Epithelial cell of esophagus (primary cell): ENCODE results near the gene PANK4.

Experiments
- DNase-seq: peaks from one replicate; pipeline ENCODE4 v3.0.0; 2010; ENCODE audit warnings: low read depth
- H3K4me3 ChIP-seq: 2 replicates; pipeline ENCODE4 v1.5.1; 2011; ENCODE audit warnings: mild to moderate bottlenecking, low read length, control low read depth
- TF ChIP-seq, protein P1 (sequence below): IDR thresholded peaks from 2 replicates; pipeline ENCODE4 v1.5.1; 2011; ENCODE audit warnings: low read depth, mild to moderate bottlenecking, low read length, control low read depth, inconsistent platforms; ENCODE audit not compliant: insufficient read depth; ENCODE audit errors: missing control alignments

PANK4 gene

GRCh38 chr1:2504225-2504948 lies 22.0 kb downstream of the PANK4 start:
- H3K4me3 ChIP-seq, result no peak overlapping the region
- TF ChIP-seq, protein P1, sequence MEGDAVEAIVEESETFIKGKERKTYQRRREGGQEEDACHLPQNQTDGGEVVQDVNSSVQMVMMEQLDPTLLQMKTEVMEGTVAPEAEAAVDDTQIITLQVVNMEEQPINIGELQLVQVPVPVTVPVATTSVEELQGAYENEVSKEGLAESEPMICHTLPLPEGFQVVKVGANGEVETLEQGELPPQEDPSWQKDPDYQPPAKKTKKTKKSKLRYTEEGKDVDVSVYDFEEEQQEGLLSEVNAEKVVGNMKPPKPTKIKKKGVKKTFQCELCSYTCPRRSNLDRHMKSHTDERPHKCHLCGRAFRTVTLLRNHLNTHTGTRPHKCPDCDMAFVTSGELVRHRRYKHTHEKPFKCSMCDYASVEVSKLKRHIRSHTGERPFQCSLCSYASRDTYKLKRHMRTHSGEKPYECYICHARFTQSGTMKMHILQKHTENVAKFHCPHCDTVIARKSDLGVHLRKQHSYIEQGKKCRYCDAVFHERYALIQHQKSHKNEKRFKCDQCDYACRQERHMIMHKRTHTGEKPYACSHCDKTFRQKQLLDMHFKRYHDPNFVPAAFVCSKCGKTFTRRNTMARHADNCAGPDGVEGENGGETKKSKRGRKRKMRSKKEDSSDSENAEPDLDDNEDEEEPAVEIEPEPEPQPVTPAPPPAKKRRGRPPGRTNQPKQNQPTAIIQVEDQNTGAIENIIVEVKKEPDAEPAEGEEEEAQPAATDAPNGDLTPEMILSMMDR, result no peak
- DNase-seq, result no peak

- no peak for DNase-seq
- no peak overlapping the region for H3K4me3 ChIP-seq
- TF ChIP-seq, protein P1, result no peak
Observed at GRCh38 chr1:2503554-2504224, 22.7 kb downstream of the PANK4 start.

DNA sequence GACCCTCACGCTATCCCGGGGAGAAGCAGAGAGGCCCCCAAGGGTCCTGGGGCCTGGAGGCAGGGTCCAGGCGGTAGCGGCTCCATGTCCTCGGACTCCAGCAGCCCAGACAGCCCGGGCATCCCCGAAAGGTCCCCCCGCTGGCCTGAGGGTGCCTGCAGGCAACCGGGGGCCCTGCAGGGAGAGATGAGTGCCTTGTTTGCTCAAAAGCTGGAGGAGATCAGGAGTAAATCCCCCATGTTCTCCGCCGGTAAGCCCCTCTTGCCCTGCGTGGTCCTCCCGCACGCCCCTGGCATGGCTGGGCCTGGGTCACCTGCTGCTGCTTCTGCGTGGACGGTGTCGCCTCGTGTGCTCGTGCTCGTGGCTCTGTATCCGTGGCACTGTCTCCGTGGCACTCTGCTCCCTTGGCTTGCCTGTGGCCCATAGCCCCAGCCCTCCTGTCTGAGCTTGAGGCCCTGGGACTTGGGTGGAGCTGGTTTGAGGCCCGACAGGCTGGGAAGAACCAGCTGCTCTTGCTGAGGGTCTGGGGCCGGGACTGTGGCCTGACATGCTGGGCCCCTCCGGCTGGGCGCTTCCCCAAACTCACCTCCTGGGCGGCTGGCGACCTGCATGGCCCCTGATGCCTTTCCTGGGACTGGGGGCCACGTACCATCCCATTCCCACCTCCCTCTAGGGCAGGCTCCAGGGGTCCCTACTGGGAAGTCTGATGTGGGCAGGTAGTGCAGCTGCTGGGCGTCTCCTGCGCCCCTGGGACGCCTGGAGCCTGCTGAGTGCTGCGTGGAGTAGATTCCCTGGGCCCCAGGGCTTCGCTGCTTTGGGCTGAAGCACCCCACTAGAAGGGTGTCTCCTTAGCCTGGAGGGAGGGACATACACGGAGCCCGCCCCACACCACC lies 23.5 kb downstream of the PANK4 start:
- TF ChIP-seq, protein P1, result no peak
- no peak overlapping the region for H3K4me3 ChIP-seq
- no peak for DNase-seq

DNA sequence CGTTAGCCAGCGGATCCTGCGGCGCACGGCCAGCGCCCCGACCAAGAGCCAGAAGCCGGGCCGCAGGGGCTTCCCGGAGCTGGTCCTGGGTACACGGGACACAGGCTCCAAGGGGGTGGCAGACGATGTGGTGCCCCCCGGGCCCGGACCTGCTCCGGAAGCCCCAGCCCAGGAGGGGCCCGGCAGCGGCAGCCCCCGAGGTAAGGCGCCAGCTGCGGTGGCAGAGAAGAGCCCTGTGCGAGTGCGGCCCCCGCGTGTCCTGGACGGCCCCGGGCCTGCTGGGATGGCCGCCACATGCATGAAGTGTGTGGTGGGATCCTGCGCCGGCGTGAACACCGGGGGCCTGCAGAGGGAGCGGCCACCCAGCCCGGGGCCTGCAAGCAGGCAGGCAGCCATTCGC lies 24.2 kb downstream of the PANK4 start:
- TF ChIP-seq, protein P1, result no peak
- no peak for DNase-seq

GRCh38 chr1:2501820-2502119 lies 24.6 kb downstream of the PANK4 start:
- H3K4me3 ChIP-seq, result no peak overlapping the region
- DNase-seq, result no peak
- TF ChIP-seq, protein P1, result no peak

More for the DNA sequence above, 24.2 kb downstream of the PANK4 start:
- H3K4me3 ChIP-seq, result no peak overlapping the region

DNA sequence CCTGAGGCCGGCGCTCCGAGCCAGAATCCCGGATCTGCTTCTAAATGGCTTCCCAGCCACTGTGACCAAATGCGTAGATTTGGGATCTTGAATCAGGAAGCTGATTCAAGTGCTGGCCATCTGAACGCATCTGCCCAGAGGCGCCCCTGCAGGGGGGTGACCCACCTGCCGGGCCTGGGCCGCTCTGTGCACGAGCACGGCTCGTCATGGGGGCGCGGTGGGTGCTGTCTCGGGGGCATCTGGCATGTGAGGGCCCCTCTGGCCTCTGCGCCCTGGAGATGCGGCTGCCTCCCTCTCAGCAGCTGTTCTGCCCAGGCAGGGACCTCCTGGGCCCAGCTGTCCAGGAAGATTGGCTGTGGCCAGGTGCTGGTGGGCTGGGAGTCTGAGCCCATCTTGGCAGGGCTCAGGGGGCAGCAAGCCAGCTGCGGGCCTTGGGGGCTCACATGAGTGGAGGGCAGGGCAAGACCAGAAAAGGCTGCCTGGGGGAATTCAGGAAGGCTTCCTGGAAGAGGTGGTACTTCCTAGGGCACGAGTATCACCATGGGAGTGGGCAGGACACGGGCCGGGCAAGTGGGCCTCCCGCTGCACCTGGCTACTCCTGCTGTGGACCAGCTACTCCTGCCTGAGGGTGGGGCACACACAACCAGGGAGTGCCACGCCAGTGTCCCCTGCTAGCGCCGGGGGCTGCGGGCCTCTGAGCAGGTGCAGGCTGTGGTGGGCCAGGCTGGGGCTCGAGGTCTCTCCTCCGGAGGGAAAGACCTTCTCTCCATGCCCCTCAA lies 25.2 kb downstream of the PANK4 start:
- no peak overlapping the region for H3K4me3 ChIP-seq
- TF ChIP-seq, protein P1, result no peak
- no peak for DNase-seq
